ENCODE data around the gene PAX3.
A peak's percentile ranks its signal among the peaks of the same experiment; 100 is the strongest.

Gene PAX3

DNA sequence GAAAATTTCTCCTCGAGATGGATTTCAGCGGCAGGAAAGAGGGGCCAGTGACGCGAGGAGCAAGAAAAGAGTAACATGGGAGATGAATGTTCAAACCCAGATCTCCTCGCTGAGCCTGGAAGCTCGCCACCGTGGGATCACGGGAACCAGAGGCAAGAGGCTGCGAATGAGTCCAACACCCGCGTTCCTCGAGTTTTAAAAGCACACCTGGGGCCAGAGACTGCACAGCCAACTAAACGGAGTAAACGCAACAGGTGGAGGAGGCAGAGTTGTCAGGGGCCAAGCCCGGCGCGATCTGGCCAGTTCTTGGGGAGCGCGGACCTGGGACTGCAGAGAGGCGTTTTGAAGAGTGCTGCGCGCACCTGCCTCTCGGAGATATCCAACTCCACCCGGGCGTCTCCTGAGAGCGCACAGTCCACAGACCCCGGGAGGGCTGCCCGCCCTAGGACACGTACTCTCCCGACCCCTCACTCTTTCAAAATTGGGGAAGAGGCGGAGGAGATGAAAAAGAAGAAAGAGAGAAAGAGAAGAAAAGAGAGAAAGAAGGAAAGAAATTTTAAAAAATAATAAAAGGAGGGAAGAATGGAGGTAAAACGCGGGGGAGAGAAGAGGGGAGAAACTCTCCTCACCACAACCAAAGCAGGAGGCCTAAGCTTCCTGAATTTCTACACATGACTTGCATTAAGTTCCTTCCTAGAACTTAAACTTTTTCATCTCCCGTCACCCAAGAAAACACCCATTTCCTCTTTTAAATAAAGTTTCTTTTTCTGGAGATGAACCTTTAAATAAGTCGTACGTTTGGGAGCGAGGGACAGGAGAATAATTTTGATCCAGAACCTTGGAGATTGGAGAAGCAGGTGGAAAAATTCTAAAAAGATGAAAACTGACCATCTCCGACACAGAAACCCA is 5.3 kb upstream of the PAX3 start:
- Mint-ChIP-seq H3K9me3 (peaks cover 4% of the 10 kb centered on the region), H3K4me1 (peaks cover 41% of the 10 kb centered on the region), H3K27ac (no peak overlapping the region), H3K4me3 (peak overlapping the region; percentile 35 to 74 (median 69)), H3K36me3 (ENCODE audit: low read depth) (no peaks in the 10 kb centered on the region), H3K27me3 (ENCODE audit: low read depth) (peaks cover 100% of the 10 kb centered on the region)
- TF ChIP-seq, protein P1, sequence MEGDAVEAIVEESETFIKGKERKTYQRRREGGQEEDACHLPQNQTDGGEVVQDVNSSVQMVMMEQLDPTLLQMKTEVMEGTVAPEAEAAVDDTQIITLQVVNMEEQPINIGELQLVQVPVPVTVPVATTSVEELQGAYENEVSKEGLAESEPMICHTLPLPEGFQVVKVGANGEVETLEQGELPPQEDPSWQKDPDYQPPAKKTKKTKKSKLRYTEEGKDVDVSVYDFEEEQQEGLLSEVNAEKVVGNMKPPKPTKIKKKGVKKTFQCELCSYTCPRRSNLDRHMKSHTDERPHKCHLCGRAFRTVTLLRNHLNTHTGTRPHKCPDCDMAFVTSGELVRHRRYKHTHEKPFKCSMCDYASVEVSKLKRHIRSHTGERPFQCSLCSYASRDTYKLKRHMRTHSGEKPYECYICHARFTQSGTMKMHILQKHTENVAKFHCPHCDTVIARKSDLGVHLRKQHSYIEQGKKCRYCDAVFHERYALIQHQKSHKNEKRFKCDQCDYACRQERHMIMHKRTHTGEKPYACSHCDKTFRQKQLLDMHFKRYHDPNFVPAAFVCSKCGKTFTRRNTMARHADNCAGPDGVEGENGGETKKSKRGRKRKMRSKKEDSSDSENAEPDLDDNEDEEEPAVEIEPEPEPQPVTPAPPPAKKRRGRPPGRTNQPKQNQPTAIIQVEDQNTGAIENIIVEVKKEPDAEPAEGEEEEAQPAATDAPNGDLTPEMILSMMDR (IDR thresholded peaks at IDR 0.05; ENCODE audit: unreplicated experiment in 3 of 3) = no peak

DNA sequence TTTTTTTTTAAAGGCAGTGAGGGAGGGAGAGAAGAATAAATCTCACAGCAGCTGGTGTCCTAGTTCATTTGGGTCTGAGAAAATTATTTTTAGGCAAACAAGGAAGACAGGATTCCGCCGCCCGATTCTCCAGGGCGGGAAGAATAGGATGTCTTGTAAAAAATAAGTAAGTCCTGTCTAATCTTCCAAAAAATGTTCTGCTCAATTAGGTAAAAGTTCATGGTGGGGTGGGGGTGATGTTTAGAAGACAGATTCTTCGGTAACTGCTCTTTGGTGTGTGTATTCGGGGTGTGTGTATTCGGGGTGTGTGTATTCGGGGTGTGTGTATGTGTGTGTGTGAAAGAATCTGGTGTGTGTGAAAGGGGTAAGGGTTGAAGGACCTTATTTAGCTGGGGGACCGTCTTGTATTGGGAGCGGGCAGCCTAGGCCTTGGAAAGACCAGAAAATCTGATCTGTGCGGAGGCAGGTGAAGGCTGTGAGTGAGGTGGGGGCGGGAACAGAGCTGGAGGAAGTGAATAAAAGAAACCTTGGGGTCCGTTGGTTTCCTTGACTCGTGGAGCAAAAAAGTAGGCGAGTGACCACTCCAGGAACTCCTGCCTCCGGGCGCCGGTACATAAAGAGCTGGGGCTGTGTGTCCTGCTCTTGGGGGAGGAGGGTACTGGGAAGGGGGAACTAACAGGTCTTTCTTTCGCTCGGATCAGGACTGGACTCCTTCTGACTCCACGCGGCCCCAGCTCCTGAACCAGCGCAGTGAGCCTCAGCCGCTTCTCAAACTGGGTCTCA is 4.4 kb upstream of the PAX3 start:
- Mint-ChIP-seq H3K27ac (peak overlapping the region in 1 of 3 experiments; percentile 8), H3K9me3 (peaks cover 4% of the 10 kb centered on the region), H3K4me1 (peaks cover 43% of the 10 kb centered on the region), H3K36me3 (ENCODE audit: low read depth) (no peaks in the 10 kb centered on the region), H3K4me3 (peak overlapping the region; percentile 34 to 72 (median 35)), H3K27me3 (ENCODE audit: low read depth) (peaks cover 100% of the 10 kb centered on the region)
- TF ChIP-seq, protein P1 (IDR thresholded peaks at IDR 0.05; ENCODE audit: unreplicated experiment in 3 of 3) = no peak

DNA sequence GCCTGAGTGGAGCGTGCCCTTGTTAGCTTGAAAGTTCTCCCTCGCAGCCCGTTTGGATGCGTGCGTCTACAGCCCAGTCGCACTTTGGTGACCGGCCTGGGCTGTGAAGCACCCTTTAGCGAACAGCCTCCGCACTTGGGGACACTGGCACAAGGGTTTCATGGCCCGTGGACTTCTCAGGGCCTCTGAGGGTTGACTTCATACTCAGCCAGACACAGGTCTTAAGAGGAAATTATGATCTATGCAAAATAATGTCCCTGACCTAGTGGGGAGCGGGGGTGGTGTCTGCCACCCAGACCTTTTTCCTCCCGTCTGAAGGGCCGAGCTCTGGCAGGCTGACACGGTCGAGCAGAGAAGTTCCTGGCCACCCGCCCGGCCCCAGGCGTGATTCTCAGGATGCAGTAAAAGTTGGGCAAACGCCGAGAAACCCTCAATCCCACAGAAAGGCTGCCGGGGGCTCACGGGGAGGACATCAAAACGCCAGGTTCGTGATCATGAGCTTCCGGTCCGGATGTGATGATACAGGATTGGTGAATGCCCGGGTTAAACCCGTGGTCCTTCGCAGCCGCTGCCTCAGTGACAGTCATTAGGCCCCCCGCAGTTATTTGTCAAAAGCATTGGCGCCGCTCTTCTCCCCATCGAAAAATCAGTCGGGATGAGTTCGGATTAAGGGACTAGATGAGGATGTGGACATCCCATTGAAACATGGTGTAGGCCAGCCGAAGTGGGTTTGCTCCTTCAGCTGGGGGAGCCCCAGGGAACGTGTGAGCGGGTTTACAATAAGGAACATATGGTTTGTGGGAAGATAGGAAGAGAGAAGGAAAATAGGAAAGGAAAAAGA is 3.6 kb upstream of the PAX3 start:
- Mint-ChIP-seq H3K9me3 (peaks cover 4% of the 10 kb centered on the region), H3K27ac (peak overlapping the region in 1 of 3 experiments; percentile 8), H3K4me3 (peak overlapping the region; percentile 12 to 34 (median 31)), H3K36me3 (ENCODE audit: low read depth) (no peaks in the 10 kb centered on the region), H3K27me3 (ENCODE audit: low read depth) (peaks cover 100% of the 10 kb centered on the region), H3K4me1 (peaks cover 42% of the 10 kb centered on the region)
- TF ChIP-seq, protein P1 (IDR thresholded peaks at IDR 0.05; ENCODE audit: unreplicated experiment in 3 of 3) = no peak

DNA sequence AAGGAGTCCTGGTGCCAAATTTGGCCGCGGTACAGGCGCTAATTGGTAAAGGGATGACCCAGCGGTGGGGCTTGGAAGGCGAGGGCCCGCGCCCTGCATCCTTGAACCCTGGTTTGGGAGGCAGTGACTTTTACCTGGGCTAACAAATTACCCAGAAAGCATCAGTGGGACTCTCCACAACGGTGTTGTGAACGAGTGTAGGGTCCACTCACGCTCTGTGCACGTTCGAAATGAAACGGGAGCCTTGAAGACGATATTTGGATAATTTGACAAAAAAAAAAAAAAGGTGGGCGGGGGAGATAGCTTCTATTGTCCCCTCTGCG is 3.0 kb upstream of the PAX3 start:
- Mint-ChIP-seq H3K36me3 (ENCODE audit: low read depth) (no peaks in the 10 kb centered on the region), H3K4me3 (peak overlapping the region in 1 of 3 experiments; percentile 13), H3K27me3 (ENCODE audit: low read depth) (peaks cover 100% of the 10 kb centered on the region), H3K9me3 (peaks cover 4% of the 10 kb centered on the region), H3K27ac (no peak overlapping the region), H3K4me1 (peaks cover 44% of the 10 kb centered on the region)
- TF ChIP-seq, protein P1 (IDR thresholded peaks at IDR 0.05; ENCODE audit: unreplicated experiment in 3 of 3) = no peak

DNA sequence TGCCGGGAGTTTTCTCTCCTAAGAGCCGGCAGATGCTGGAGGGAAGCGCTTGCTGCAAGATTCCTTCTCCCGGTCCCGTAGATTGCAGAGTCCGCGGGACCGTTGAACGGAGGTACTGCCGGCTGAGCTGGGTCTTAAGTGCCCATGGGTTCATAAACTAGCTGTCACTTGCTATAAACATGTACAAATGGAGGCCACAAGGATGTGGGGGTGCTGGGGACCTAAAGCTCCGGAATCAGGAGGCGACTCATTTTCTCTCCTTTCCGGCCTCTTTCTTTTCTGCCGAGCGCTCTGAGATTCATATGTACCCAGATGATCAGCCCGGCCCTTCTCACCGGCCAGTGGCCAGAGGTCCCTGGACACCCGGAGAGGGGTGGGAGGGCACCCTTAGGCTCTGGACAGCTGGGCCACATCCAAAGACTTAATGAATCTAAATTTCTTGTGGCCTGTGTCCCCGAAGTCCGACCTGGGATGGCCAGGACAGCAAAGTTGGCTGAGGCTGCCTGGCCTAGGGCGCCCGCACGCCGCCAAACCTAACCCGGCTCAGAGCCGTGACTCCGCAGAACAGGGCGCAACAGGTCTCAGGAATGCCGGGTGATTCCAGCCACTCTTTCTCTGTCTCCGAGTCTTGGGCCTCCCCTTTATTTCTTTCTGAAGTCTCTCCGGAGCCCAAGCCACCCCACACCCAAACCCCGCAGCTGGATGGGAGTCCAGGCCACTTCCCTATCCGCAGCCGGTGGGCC is 2.4 kb upstream of the PAX3 start:
- Mint-ChIP-seq H3K36me3 (ENCODE audit: low read depth) (no peaks in the 10 kb centered on the region), H3K9me3 (peaks cover 4% of the 10 kb centered on the region), H3K4me1 (peaks cover 46% of the 10 kb centered on the region), H3K27ac (peak overlapping the region in 1 of 3 experiments; percentile 19), H3K4me3 (peak overlapping the region; percentile 27 to 48 (median 46)), H3K27me3 (ENCODE audit: low read depth) (peaks cover 100% of the 10 kb centered on the region)
- TF ChIP-seq, protein P1 (IDR thresholded peaks at IDR 0.05; ENCODE audit: unreplicated experiment in 3 of 3) = no peak

Measured in nephron (organoid).